ENCODE measurements around the gene ASMT. TPM values are rescaled to one million over a fixed set of nuclear protein-coding genes. Genes with fewer than 3 reads are reported as not detected.

Gene ASMT
- polyA plus RNA-seq, 3 donors: 0.69 TPM; not detected in 2

DNA sequence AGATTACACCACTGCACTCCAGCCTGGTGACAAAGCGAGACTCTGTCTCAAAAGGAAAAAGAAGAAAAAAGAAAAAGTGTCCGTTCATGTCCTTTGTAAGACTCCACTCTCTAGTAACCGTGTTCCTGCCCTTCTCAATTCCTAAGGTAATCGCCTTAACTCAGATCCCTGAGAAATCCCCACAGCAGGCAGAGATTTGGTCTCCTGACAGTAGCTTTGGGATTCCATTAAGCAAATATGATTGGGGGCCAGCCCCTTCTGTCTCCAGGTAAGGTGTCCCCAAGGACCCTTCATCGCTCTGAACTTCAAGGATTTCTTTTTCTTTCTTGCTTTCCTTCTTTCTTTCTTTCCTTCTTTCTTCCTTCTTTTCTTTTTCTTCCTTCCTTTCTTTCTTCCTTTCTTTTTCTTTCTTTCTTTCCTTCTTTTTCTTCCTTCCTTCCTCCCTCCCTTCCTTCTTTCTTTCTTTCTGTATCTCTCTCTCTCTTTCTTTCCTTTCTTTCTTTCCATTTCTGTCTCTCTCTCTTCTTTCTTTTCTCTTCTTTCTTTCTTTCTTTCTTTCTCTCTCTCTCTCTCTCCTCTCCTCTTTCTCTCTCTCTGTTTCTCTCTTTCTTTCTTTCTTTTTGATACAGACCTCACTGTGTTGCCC lies 2.1 kb upstream of the ASMT start:
- H3K36me3 Mint-ChIP-seq: no peaks in the 10 kb centered on the region

GRCh38 chrX:1618689-1619088 lies 3.8 kb downstream of the ASMT start:
- intact Hi-C loops (cut with micrococcal nuclease): no loop called here

More for the DNA sequence above, 2.1 kb upstream of the ASMT start:
- no peaks in the 10 kb centered on the region for H3K4me1 ChIP-seq (ENCODE audit: control insufficient read depth in 1 of 2, insufficient read depth in 2 of 2, low read length in 2 of 2)
- no peak for DNase-seq
- no peaks in the 10 kb centered on the region for H3K79me2 ChIP-seq (ENCODE audit: insufficient read depth, low read length)
- no peaks in the 10 kb centered on the region for H3K36me3 ChIP-seq (replicated peaks in 1 of 2; ENCODE audit: control insufficient read depth in 1 of 2, insufficient read depth in 2 of 2, low read length in 2 of 2)
- peaks cover 3 to 6% (median 6%) of the 10 kb centered on the region in 3 donors for H3K27me3 Mint-ChIP-seq (ENCODE audit: low read depth in 3 of 3)
- no peak overlapping the region for H3K27ac Mint-ChIP-seq
- TF ChIP-seq CTCF (IDR thresholded peaks at IDR 0.05): no peak
- WGBS (ENCODE audit: insufficient coverage): 100% methylated on average over 2 of the region's 5 CpGs
- H3K4me2 ChIP-seq (replicated peaks; ENCODE audit: extremely low read depth, low read length, poor library complexity, severe bottlenecking): no peak overlapping the region
- H3K4me1 Mint-ChIP-seq: peaks cover 2% of the 10 kb centered on the region
- no peaks in the 10 kb centered on the region for H3K27me3 ChIP-seq (ENCODE audit: control insufficient read depth in 2 of 2, insufficient read depth in 2 of 2, low read length in 2 of 2)
- H3K27ac ChIP-seq (ENCODE audit: low read depth in 1 of 2, low read length in 2 of 2): no peak overlapping the region
- H3K9me3 ChIP-seq (replicated peaks in 1 of 2; ENCODE audit: control insufficient read depth in 1 of 2, insufficient read depth in 1 of 2, low read length in 2 of 2): no peaks in the 10 kb centered on the region
- intact Hi-C loops (cut with micrococcal nuclease): no loop called here
- no peak overlapping the region for H3K4me3 Mint-ChIP-seq
- no peak overlapping the region for H3K4me3 ChIP-seq (replicated peaks in 1 of 3; ENCODE audit: low read depth in 2 of 3, low read length in 3 of 3)
- peaks cover 0 to 2% (median 0%) of the 10 kb centered on the region in 7 donors for H3K9me3 Mint-ChIP-seq
- no peak overlapping the region for H3K9ac ChIP-seq (ENCODE audit: insufficient read depth, low read length, poor library complexity, severe bottlenecking)
- no peaks in the 10 kb centered on the region for H4K20me1 ChIP-seq (ENCODE audit: insufficient read depth, low read length)
- H2AFZ ChIP-seq (ENCODE audit: insufficient read depth, low read depth, low read length, poor library complexity, severe bottlenecking): no peak overlapping the region

More at GRCh38 chrX:1618689-1619088, 3.8 kb downstream of the ASMT start:
- Histone ChIP-seq H3K27ac (ENCODE audit: low read depth in 1 of 2, low read length in 2 of 2) (no peak overlapping the region), H3K9ac (ENCODE audit: insufficient read depth, low read length, poor library complexity, severe bottlenecking) (no peak overlapping the region), H3K4me2 (replicated peaks; ENCODE audit: extremely low read depth, low read length, poor library complexity, severe bottlenecking) (no peak overlapping the region), H3K36me3 (replicated peaks in 1 of 2; ENCODE audit: control insufficient read depth in 1 of 2, insufficient read depth in 2 of 2, low read length in 2 of 2) (no peaks in the 10 kb centered on the region), H3K4me3 (replicated peaks in 1 of 3; ENCODE audit: low read depth in 2 of 3, low read length in 3 of 3) (no peak overlapping the region), H3K4me1 (ENCODE audit: control insufficient read depth in 1 of 2, insufficient read depth in 2 of 2, low read length in 2 of 2) (peaks cover 9 to 10% of the 10 kb centered on the region in 2 donors), H2AFZ (ENCODE audit: insufficient read depth, low read depth, low read length, poor library complexity, severe bottlenecking) (no peak overlapping the region), H3K79me2 (ENCODE audit: insufficient read depth, low read length) (no peaks in the 10 kb centered on the region), H3K9me3 (replicated peaks in 1 of 2; ENCODE audit: control insufficient read depth in 1 of 2, insufficient read depth in 1 of 2, low read length in 2 of 2) (no peaks in the 10 kb centered on the region), H3K27me3 (ENCODE audit: control insufficient read depth in 2 of 2, insufficient read depth in 2 of 2, low read length in 2 of 2) (no peaks in the 10 kb centered on the region), H4K20me1 (ENCODE audit: insufficient read depth, low read length) (no peaks in the 10 kb centered on the region)
- Mint-ChIP-seq H3K9me3 (peaks cover 0 to under 1% (median 0%) of the 10 kb centered on the region in 7 donors), H3K36me3 (no peaks in the 10 kb centered on the region), H3K4me1 (peaks cover 10% of the 10 kb centered on the region), H3K4me3 (no peak overlapping the region), H3K27me3 (ENCODE audit: low read depth in 3 of 3) (peaks cover 8 to 10% (median 10%) of the 10 kb centered on the region in 3 donors), H3K27ac (no peak overlapping the region)
- TF ChIP-seq CTCF (IDR thresholded peaks at IDR 0.05): no peak
- no peak for DNase-seq
- 33% methylated on average over 1 of the region's 4 CpGs for WGBS (ENCODE audit: insufficient coverage)
